Ramos (cell line): ENCODE data around the gene SLC9C2.
"Not testable (repeated sequence)": the region's sequence is repeated elsewhere in the genome, so short reads cannot be mapped to it uniquely, and the experiment has no call there.

Source experiments
- in situ Hi-C: fragments of 300-500 bp; cut with MboI; formaldehyde crosslinking; loops from one replicate; pipeline ENCODE4 v1.14.3; 2022; ENCODE audit warnings: low sequenced_read_pairs; ENCODE audit not compliant: unreplicated experiment

SLC9C2 gene

DNA sequence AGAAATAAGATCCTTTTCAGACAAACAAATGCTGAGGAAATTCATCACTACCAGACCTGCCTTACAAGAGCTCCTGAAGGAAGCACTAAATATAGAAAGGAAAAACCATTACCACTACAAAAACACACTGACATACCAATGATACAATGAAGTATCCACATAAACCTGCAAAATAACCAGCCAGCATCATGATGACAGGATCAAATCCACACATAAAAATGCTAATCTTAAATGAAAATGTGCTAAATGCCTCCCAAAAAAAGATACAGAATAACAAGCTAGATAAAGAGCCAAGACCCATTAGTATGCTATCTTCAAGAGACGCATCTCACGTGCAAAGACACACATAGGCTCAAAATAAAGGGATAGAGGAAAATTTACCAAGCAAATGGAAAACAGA, 140.2 kb downstream of the SLC9C2 start:
- in situ Hi-C loops, result not testable (repeated sequence)

- in situ Hi-C loops, result no loop called here
Measured at GRCh38 chr1:173459885-173460284, 143.0 kb downstream of the SLC9C2 start.

GRCh38 chr1:173454966-173455524, 147.8 kb downstream of the SLC9C2 start:
- in situ Hi-C loops, result no loop called here

GRCh38 chr1:173453982-173454381, 148.9 kb downstream of the SLC9C2 start:
- in situ Hi-C loops, result no loop called here

DNA sequence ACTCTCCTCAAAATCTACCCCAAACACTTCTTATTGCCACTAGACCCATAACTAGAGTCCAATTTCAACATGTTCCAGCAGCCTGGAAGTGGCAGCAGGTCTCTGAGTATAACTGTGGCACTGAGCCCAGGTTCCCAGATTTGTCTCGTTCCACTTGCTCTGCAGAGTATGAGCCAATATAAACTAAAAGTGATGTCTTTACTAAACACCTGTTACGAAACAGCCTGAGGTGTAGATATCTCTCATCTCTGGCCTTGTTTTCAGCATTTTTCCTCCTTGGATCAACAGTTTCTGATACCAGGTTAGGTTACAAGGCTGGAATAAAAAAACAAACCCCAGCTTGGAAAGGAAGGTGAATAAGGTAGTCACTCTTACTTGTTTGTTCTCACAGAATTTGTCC, 150.9 kb downstream of the SLC9C2 start:
- in situ Hi-C loops, result no loop called here
